OCI-LY1 (cell line): Measurements from ENCODE around the gene MARK3.

ENCODE experiments used
- H2AFZ ChIP-seq: fragments of 200-600 bp; sonication (generic), shearing (Covaris generic); 2 replicates; pipeline ENCODE4 v1.6.0; 2014; ENCODE audit warnings: antibody characterized with exemption, mild to moderate bottlenecking, low read length
- H3F3A ChIP-seq: fragments of 200-600 bp; sonication (generic), shearing (Covaris generic); 2 replicates; pipeline ENCODE4 v1.6.0; 2014; ENCODE audit warnings: mild to moderate bottlenecking, antibody characterized with exemption, low read length, moderate library complexity; ENCODE audit not compliant: insufficient read depth
- H3K27ac ChIP-seq: fragments of 200-600 bp; sonication (generic); 2 replicates; pipeline ENCODE4 v1.5.1; 2014; ENCODE audit warnings: low read length, mixed run types, mild to moderate bottlenecking, low read depth; ENCODE audit not compliant: poor library complexity, severe bottlenecking
- H3K27me3 ChIP-seq: fragments of 200-600 bp; sonication (generic); 2 replicates; pipeline ENCODE4 v1.6.0; 2014; ENCODE audit warnings: antibody characterized with exemption, mild to moderate bottlenecking, low read length, moderate library complexity; ENCODE audit not compliant: insufficient read depth
- H3K36me3 ChIP-seq: fragments of 200-600 bp; sonication (generic); 2 replicates; pipeline ENCODE4 v1.6.1; 2014; ENCODE audit warnings: mild to moderate bottlenecking, antibody characterized with exemption, low read length, moderate library complexity, mixed read lengths; ENCODE audit not compliant: insufficient read depth
- H3K4me1 ChIP-seq: fragments of 200-600 bp; sonication (generic); 2 replicates; pipeline ENCODE4 v1.5.1; 2014; ENCODE audit warnings: mild to moderate bottlenecking, low read length, moderate library complexity; ENCODE audit not compliant: insufficient read depth, severe bottlenecking
- H3K4me2 ChIP-seq: fragments of 200-600 bp; sonication (generic), shearing (Covaris generic); 2 replicates; pipeline ENCODE4 v1.6.1; 2014; ENCODE audit warnings: low read length
- H3K4me3 ChIP-seq: fragments of 200-600 bp; sonication (generic); 2 replicates; pipeline ENCODE4 v1.5.1; 2014; ENCODE audit warnings: low read length, low read depth, mild to moderate bottlenecking, mixed read lengths; ENCODE audit not compliant: poor library complexity, severe bottlenecking
- H3K79me2 ChIP-seq: fragments of 200-600 bp; shearing (Covaris generic); 2 replicates; pipeline ENCODE4 v1.6.1; 2016; ENCODE audit warnings: mixed run types, low read length, mixed read lengths; ENCODE audit not compliant: insufficient read depth
- H3K9ac ChIP-seq: fragments of 200-600 bp; sonication (generic), shearing (Covaris generic); 2 replicates; pipeline ENCODE4 v1.6.1; 2014; ENCODE audit warnings: mild to moderate bottlenecking, low read length, mixed read lengths
- H3K9me2 ChIP-seq: fragments of 200-600 bp; sonication (generic), shearing (Covaris generic); 2 replicates; pipeline ENCODE4 v1.6.1; 2014; ENCODE audit warnings: low read depth, mild to moderate bottlenecking, low read length, mixed read lengths
- H3K9me3 ChIP-seq: fragments of 200-600 bp; shearing (Covaris generic); 2 replicates; pipeline ENCODE4 v1.6.1; 2014; ENCODE audit warnings: low read length, mixed read lengths
- H4K20me1 ChIP-seq: fragments of 200-600 bp; sonication (generic), shearing (Covaris generic); 2 replicates; pipeline ENCODE4 v1.6.0; 2016; ENCODE audit warnings: mild to moderate bottlenecking, low read length; ENCODE audit not compliant: insufficient read depth
- CTCF ChIP-seq: fragments of 200-600 bp; sonication (generic), shearing (Covaris generic); IDR thresholded peaks from 2 replicates; pipeline ENCODE4 v1.5.1; 2017; ENCODE audit warnings: mild to moderate bottlenecking, antibody characterized with exemption, low read length, moderate library complexity, mixed read lengths
- EZH2 ChIP-seq: fragments of 200-600 bp; sonication (generic), shearing (Covaris generic); IDR thresholded peaks from 2 replicates; pipeline ENCODE4 v1.8.0; 2017; ENCODE audit warnings: borderline replicate concordance, mixed run types, mild to moderate bottlenecking, antibody characterized with exemption, low read length, moderate library complexity, mixed read lengths

The MARK3 gene

GRCh38 chr14:103501921-103502669 is 116.9 kb downstream of the MARK3 start:
- H4K20me1 ChIP-seq, result no peaks in the 10 kb centered on the region
- H3K36me3 ChIP-seq, result peaks cover 63% of the 10 kb centered on the region
- no peak overlapping the region for H3K27ac ChIP-seq
- H3K27me3 ChIP-seq, result no peaks in the 10 kb centered on the region
- H3K9me2 ChIP-seq, result no peaks in the 10 kb centered on the region
- H2AFZ ChIP-seq, result no peak overlapping the region
- H3K9me3 ChIP-seq, result no peaks in the 10 kb centered on the region
- H3K4me2 ChIP-seq, result no peak overlapping the region
- H3K4me3 ChIP-seq, result no peak overlapping the region
- H3F3A ChIP-seq, result peaks cover 7% of the 10 kb centered on the region
- H3K4me1 ChIP-seq, result no peaks in the 10 kb centered on the region
- TF ChIP-seq CTCF (no peak), EZH2 (no peak)
- H3K9ac ChIP-seq, result no peak overlapping the region
- H3K79me2 ChIP-seq, result no peaks in the 10 kb centered on the region

GRCh38 chr14:103502877-103503276 is 117.7 kb downstream of the MARK3 start:
- Histone ChIP-seq H3K4me3 (no peak overlapping the region), H3K4me2 (no peak overlapping the region), H3F3A (peaks cover 7% of the 10 kb centered on the region), H3K9me2 (no peaks in the 10 kb centered on the region), H3K9me3 (no peaks in the 10 kb centered on the region), H2AFZ (no peak overlapping the region), H3K27ac (no peak overlapping the region), H3K4me1 (no peaks in the 10 kb centered on the region), H3K9ac (no peak overlapping the region), H4K20me1 (no peaks in the 10 kb centered on the region), H3K79me2 (no peaks in the 10 kb centered on the region), H3K27me3 (no peaks in the 10 kb centered on the region), H3K36me3 (peaks cover 57% of the 10 kb centered on the region)
- TF ChIP-seq EZH2 (no peak), CTCF (no peak)

DNA sequence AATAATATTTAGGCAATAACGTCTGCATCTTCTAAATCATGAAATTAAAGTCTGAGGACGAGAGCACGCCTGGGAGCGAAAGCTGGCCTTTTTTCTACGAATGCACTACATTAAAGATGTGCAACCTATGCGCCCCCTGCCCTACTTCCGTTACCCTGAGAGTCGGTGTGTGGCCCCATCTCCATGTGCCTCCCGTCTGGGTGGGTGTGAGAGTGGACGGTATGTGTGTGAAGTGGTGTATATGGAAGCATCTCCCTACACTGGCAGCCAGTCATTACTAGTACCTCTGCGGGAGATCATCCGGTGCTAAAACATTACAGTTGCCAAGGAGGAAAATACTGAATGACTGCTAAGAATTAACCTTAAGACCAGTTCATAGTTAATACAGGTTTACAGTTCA is 118.1 kb downstream of the MARK3 start:
- H3K9me3 ChIP-seq, result no peaks in the 10 kb centered on the region
- H3K27ac ChIP-seq, result no peak overlapping the region
- H3K9ac ChIP-seq, result no peak overlapping the region
- H3K4me3 ChIP-seq, result no peak overlapping the region
- no peaks in the 10 kb centered on the region for H3K79me2 ChIP-seq
- no peak overlapping the region for H3K4me2 ChIP-seq
- H3K36me3 ChIP-seq, result peaks cover 54% of the 10 kb centered on the region
- TF ChIP-seq EZH2 (no peak), CTCF (no peak)
- H4K20me1 ChIP-seq, result no peaks in the 10 kb centered on the region
- H3K9me2 ChIP-seq, result no peaks in the 10 kb centered on the region
- H3F3A ChIP-seq, result peaks cover 4% of the 10 kb centered on the region
- H3K27me3 ChIP-seq, result no peaks in the 10 kb centered on the region
- no peak overlapping the region for H2AFZ ChIP-seq
- no peaks in the 10 kb centered on the region for H3K4me1 ChIP-seq
